ENCODE data around the gene HMGXB3.

Gene HMGXB3

GRCh38 chr5:150101023-150101422, 100.5 kb downstream of the HMGXB3 start:
- peaks cover 2% of the 10 kb centered on the region for H3K4me1 ChIP-seq (ENCODE audit: insufficient read depth, insufficient read length)
- H3K9ac ChIP-seq (ENCODE audit: insufficient read length, low read depth): no peak overlapping the region
- H3K27me3 ChIP-seq (ENCODE audit: insufficient read depth, insufficient read length): no peaks in the 10 kb centered on the region
- DNase-seq (ENCODE audit: low read depth, low spot score): no peak
- no peaks in the 10 kb centered on the region for H3K36me3 ChIP-seq (ENCODE audit: insufficient read depth, insufficient read length, low read length)
- no peak for TF ChIP-seq ZNF274 (IDR thresholded peaks at IDR 0.05; ENCODE audit: low read depth, low read length)
- TF ChIP-seq SUZ12 (IDR thresholded peaks at IDR 0.05; ENCODE audit: extremely low read depth, insufficient read depth, insufficient read length): no peak
- no peak for TF ChIP-seq YY1 (IDR thresholded peaks at IDR 0.05; ENCODE audit: insufficient read depth, insufficient read length)
- no peaks in the 10 kb centered on the region for H3K9me3 ChIP-seq (ENCODE audit: insufficient read depth, low read length)
- H3K4me3 ChIP-seq (ENCODE audit: insufficient read length, low read depth): no peak overlapping the region

Measured in NT2/D1 (cell line).